Stomach (tissue), 9 donors: ENCODE data around the gene KRTDAP. TPM values are rescaled to one million over a fixed set of nuclear protein-coding genes. Genes with fewer than 3 reads are reported as not detected.

Experiments
- DNase-seq, 2 donors: peaks; one replicate each; pipeline versions ENCODE4 v3.0.0 to v3.0.0-alpha.2; 2013 to 2019
- H3K27ac ChIP-seq, 5 donors: fragments of 200-600 bp in 4 of 5; sonication (generic) in 4 of 5; one replicate each; pipeline ENCODE4 v1.5.1; 2013 to 2019; ENCODE audit warnings: mild to moderate bottlenecking in 1 of 5, moderate library complexity in 1 of 5
- H3K27me3 ChIP-seq, 3 donors: fragments of 200-600 bp; sonication (generic); one replicate each; pipeline ENCODE4 v1.5.1; 2017 to 2019; ENCODE audit warnings: mixed run types in 1 of 3
- H3K36me3 ChIP-seq, 4 donors: fragments of 200-600 bp; sonication (generic); 1 replicate in 3 of 4; 2 replicates in 1 of 4; pipeline ENCODE4 v1.5.1; 2016 to 2019
- H3K4me1 ChIP-seq, 4 donors: fragments of 200-600 bp; sonication (generic); one replicate each; pipeline ENCODE4 v1.5.1; 2016 to 2019
- H3K4me3 ChIP-seq, 4 donors: fragments of 200-600 bp; sonication (generic) in 3 of 4; one replicate each; pipeline ENCODE4 v1.5.1; 2016 to 2019; ENCODE audit warnings: mild to moderate bottlenecking in 1 of 4
- H3K9me3 ChIP-seq, 4 donors: fragments of 200-600 bp; sonication (generic); one replicate each; pipeline ENCODE4 v1.5.1; 2016 to 2019
- CTCF ChIP-seq, 7 experiments: fragments of 450-650 bp in 4 of 7; fragments of 200-600 bp in 3 of 7; sonication (generic) in 3 of 7; IDR thresholded peaks; one replicate each; pipeline ENCODE4 v1.5.1; 2016 to 2019; ENCODE audit warnings: antibody characterized with exemption in 7 of 7, control low read depth in 2 of 7, mild to moderate bottlenecking in 1 of 7
- EP300 ChIP-seq: sonication (generic); formaldehyde crosslinking; IDR thresholded peaks from one replicate; pipeline ENCODE4 v1.6.1; 2017; ENCODE audit warnings: antibody characterized with exemption
- POLR2A ChIP-seq, 4 donors: fragments of 450-650 bp; IDR thresholded peaks; one replicate each; pipeline ENCODE4 v1.6.1; 2016; ENCODE audit warnings: antibody characterized with exemption in 4 of 4, control low read depth in 2 of 4, mild to moderate bottlenecking in 1 of 4, moderate library complexity in 1 of 4
- POLR2AphosphoS5 ChIP-seq, 3 donors: sonication (generic); formaldehyde crosslinking; IDR thresholded peaks; one replicate each; pipeline ENCODE4 v1.6.1; 2016; ENCODE audit warnings: antibody characterized with exemption in 3 of 3
- WGBS, 5 donors: extraction: QIAGEN DNeasy Blood & Tissue Kit in 3 of 5; methylation state at CpG; one replicate each; pipeline versions ENCODE4 v1.1.5 to v1.1.7; 2013 to 2018; 5-methylcytosine and 5-hydroxymethylcytosine counted together
- intact Hi-C: fragments of 100-400 bp; cut with DNase I; formaldehyde crosslinking; loops from one replicate; pipeline ENCODE4 v1.15.1; 2023; ENCODE audit warnings: low total_unique reads
- polyA plus RNA-seq, 3 donors: library from polyadenylated mRNA; stranded (reverse); fragments of 200-250 nt; gene quantifications; one replicate each; pipeline ENCODE4 v1.2.3, GENCODE V29; 2013
- total RNA-seq, 5 donors: library from RNA; depleted of rRNA; stranded (reverse); fragments of >200 nt; gene quantifications; one replicate each; pipeline versions ENCODE4 v1.1.0 to v1.2.3, GENCODE V29; 2014 to 2016
- donor health status: healthy with polysubstance abuse.
- donor health status: Bipolar disorder and iron deficiency.
- donor health status: healthy.

The KRTDAP gene
- total and polyA plus RNA-seq, 8 donors: 2.3 to 3.0 TPM; not detected in 6

- H3K4me3 ChIP-seq: peak overlapping the region in 1 of 4 donors; percentile 7
- peaks cover 0 to 15% (median 12%) of the 10 kb centered on the region in 4 donors for H3K4me1 ChIP-seq
- H3K36me3 ChIP-seq: no peaks in the 10 kb centered on the region
- peak; percentile 55 to 84 for DNase-seq
- TF ChIP-seq CTCF (IDR thresholded peaks at IDR 0.05): no peak
- no peak for TF ChIP-seq EP300
- TF ChIP-seq POLR2AphosphoS5 (IDR thresholded peaks at IDR 0.05): no peak
- TF ChIP-seq POLR2A (IDR thresholded peaks at IDR 0.05): no peak
- no peaks in the 10 kb centered on the region for H3K9me3 ChIP-seq
- intact Hi-C loops: no loop called here
- no peak overlapping the region for H3K27ac ChIP-seq
- WGBS, 5 donors: 2 to 7% (median 3%) methylated on average over 28 to 30 of the region's 30 CpGs
- peaks cover 0 to 74% (median 39%) of the 10 kb centered on the region in 3 donors for H3K27me3 ChIP-seq
Measured at GRCh38 chr19:35533822-35534392, 43.6 kb upstream of the KRTDAP start.

GRCh38 chr19:35533201-35533821 is 43.0 kb upstream of the KRTDAP start, which contains the start of gene GAPDHS:
GAPDHS (plus strand) TSS chr19:35533456; CDS start chr19:35533528, 72 bp downstream.
- peaks cover 0 to 80% (median 45%) of the 10 kb centered on the region in 3 donors for H3K27me3 ChIP-seq
- no peak within 1 kb of the TSS for H3K27ac ChIP-seq
- H3K9me3 ChIP-seq: no peaks in the 10 kb centered on the region
- H3K36me3 ChIP-seq: no peaks in the 10 kb centered on the region
- DNase-seq: no peak
- TF ChIP-seq POLR2A (IDR thresholded peaks at IDR 0.05) (no peak), CTCF (IDR thresholded peaks at IDR 0.05) (no peak), EP300 (no peak), POLR2AphosphoS5 (IDR thresholded peaks at IDR 0.05) (no peak)
- peak within 1 kb of the TSS in 1 of 4 donors; percentile 7 for H3K4me3 ChIP-seq
- intact Hi-C loops: no loop called here
- 33 to 56% (median 38%) methylated on average over 27 to 39 of the region's 39 CpGs for WGBS, 5 donors
- H3K4me1 ChIP-seq: peaks cover 0 to 15% (median 12%) of the 10 kb centered on the region in 4 donors

GRCh38 chr19:35531291-35531690 is 41.0 kb upstream of the KRTDAP start:
- WGBS, 5 donors: 29 to 41% (median 33%) methylated on average over 6 of the region's 6 CpGs
- no peaks in the 10 kb centered on the region for H3K36me3 ChIP-seq
- no peak overlapping the region for H3K4me3 ChIP-seq
- TF ChIP-seq CTCF (IDR thresholded peaks at IDR 0.05) (no peak), EP300 (no peak), POLR2A (IDR thresholded peaks at IDR 0.05) (no peak), POLR2AphosphoS5 (IDR thresholded peaks at IDR 0.05) (no peak)
- no peak for DNase-seq
- peaks cover 0 to 15% (median 12%) of the 10 kb centered on the region in 4 donors for H3K4me1 ChIP-seq
- H3K27me3 ChIP-seq: peaks cover 0 to 99% (median 46%) of the 10 kb centered on the region in 3 donors
- no peak overlapping the region for H3K27ac ChIP-seq
- intact Hi-C loops: no loop called here
- H3K9me3 ChIP-seq: no peaks in the 10 kb centered on the region

- Histone ChIP-seq H3K27ac (no peak overlapping the region), H3K27me3 (peaks cover 0 to 100% (median 45%) of the 10 kb centered on the region in 3 donors), H3K4me3 (no peak overlapping the region), H3K36me3 (no peaks in the 10 kb centered on the region), H3K9me3 (no peaks in the 10 kb centered on the region), H3K4me1 (peaks cover 0 to 15% (median 12%) of the 10 kb centered on the region in 4 donors)
- intact Hi-C loops: no loop called here
- no peak for TF ChIP-seq POLR2AphosphoS5 (IDR thresholded peaks at IDR 0.05)
- TF ChIP-seq POLR2A (IDR thresholded peaks at IDR 0.05): no peak
- TF ChIP-seq EP300: no peak
- no peak for DNase-seq
- WGBS, 5 donors: 48 to 59% (median 50%) methylated on average over 15 to 19 of the region's 19 CpGs
Measured at GRCh38 chr19:35529241-35530218, 39.3 kb upstream of the KRTDAP start.
